GM12878 (cell line): ENCODE results near the gene TRAF2. TPM values are rescaled to one million over a fixed set of nuclear protein-coding genes. Genes with fewer than 3 reads are reported as not detected.

Experiments
- ATAC-seq: fragments of 200-7000 bp; cut with Tn5 transposase; 3 replicates; pipeline ENCODE4 v1.9.1; 2020; ENCODE audit warnings: mild to moderate bottlenecking, moderate library complexity
- BruUV-seq: library from RNA; stranded (reverse); fragments of 400-500 nt; replicated peaks from 2 replicates; lab custom pipeline; 2021; lab: Mats Ljungman, UMichigan
- CTCF ChIA-PET: fragments of 300-600 bp; sonication (Branson Sonifier 250); formaldehyde crosslinking; extraction: SDS; loops from one replicate; lab custom pipeline; 2021; ENCODE audit warnings: inconsistent platforms; lab: Yijun Ruan, JAX
- POLR2A ChIA-PET: fragments of 350-600 bp; formaldehyde crosslinking; extraction: SDS; loops from one replicate; lab custom pipeline; 2021; ENCODE audit warnings: inconsistent platforms; lab: Charles Lee
- RAD21 ChIA-PET: fragments of 300-600 bp; sonication (Branson Sonifier 250); formaldehyde crosslinking; loops from one replicate; lab custom pipeline; 2023; ENCODE audit warnings: antibody characterized with exemption; ENCODE audit not compliant: unreplicated experiment; lab: Charles Lee
- SMC1A ChIA-PET: fragments of 300-600 bp; sonication (Branson Sonifier 250); formaldehyde crosslinking; loops from one replicate; lab custom pipeline; 2023; ENCODE audit not compliant: unreplicated experiment, uncharacterized antibody; lab: Charles Lee
- DNase-seq: peaks from one replicate; pipeline ENCODE4 v3.0.0-alpha.2; 2011; ENCODE audit warnings: low read depth, low spot score
- FAIRE-seq: peaks from 3 replicates; lab custom pipeline; 2011; peaks lifted over from hg19 to GRCh38; lab: Jason Lieb, UNC
- H2AFZ ChIP-seq: 2 replicates; pipeline ENCODE4 v1.6.0; 2011; ENCODE audit warnings: low read depth, low read length, control low read depth; ENCODE audit not compliant: control insufficient read depth
- H3K27ac ChIP-seq: 2 replicates; pipeline ENCODE4 v1.5.1; 2011; ENCODE audit warnings: control low read depth; ENCODE audit not compliant: control insufficient read depth, insufficient read depth
- H3K27me3 ChIP-seq, 2 experiments: replicated peaks in 1 of 2; 2 replicates each; pipeline versions ENCODE4 v1.6.0 to v1.6.1; 2011; ENCODE audit warnings: low read length in 1 of 2; ENCODE audit not compliant: control insufficient read depth in 2 of 2, insufficient read depth in 2 of 2
- H3K36me3 ChIP-seq, 2 experiments: 2 replicates each; pipeline ENCODE4 v1.5.1; 2011; ENCODE audit warnings: low read length in 1 of 2; ENCODE audit not compliant: control insufficient read depth in 2 of 2, insufficient read depth in 2 of 2
- H3K4me1 ChIP-seq: 2 replicates; pipeline ENCODE4 v1.6.1; 2011; ENCODE audit warnings: mild to moderate bottlenecking, low read length, moderate library complexity, mixed read lengths; ENCODE audit not compliant: control insufficient read depth, insufficient read depth
- H3K4me2 ChIP-seq: 2 replicates; pipeline ENCODE4 v1.6.0; 2011; ENCODE audit warnings: control low read depth; ENCODE audit not compliant: control insufficient read depth, insufficient read depth
- H3K4me3 ChIP-seq: fragments of 200-600 bp; sonication (generic); 2 replicates; pipeline ENCODE4 v1.5.1; 2016
- H3K79me2 ChIP-seq: 2 replicates; pipeline ENCODE4 v1.6.0; 2011; ENCODE audit warnings: low read length; ENCODE audit not compliant: control insufficient read depth, insufficient read depth
- H3K9ac ChIP-seq: 2 replicates; pipeline ENCODE4 v1.8.0; 2011; ENCODE audit warnings: low read length, control low read depth, mixed read lengths; ENCODE audit not compliant: control insufficient read depth, insufficient read depth
- H3K9me3 ChIP-seq: replicated peaks from 3 replicates; pipeline ENCODE4 v1.5.1; 2011; ENCODE audit warnings: mild to moderate bottlenecking, low read length; ENCODE audit not compliant: control insufficient read depth, insufficient read depth
- H4K20me1 ChIP-seq: 2 replicates; pipeline ENCODE4 v1.6.0; 2011; ENCODE audit not compliant: control insufficient read depth, insufficient read depth
- CEBPZ ChIP-seq: fragments of 150-350 bp; IDR thresholded peaks from 2 replicates; pipeline ENCODE4 v1.6.1; 2016; ENCODE audit warnings: low read depth, low read length
- NR2C2 ChIP-seq: IDR thresholded peaks from 2 replicates; pipeline ENCODE4 v1.6.1; 2011; ENCODE audit warnings: borderline replicate concordance, low read depth; ENCODE audit not compliant: control insufficient read depth, insufficient read length
- SMAD1 ChIP-seq: fragments of 450-650 bp; IDR thresholded peaks from 2 replicates; pipeline ENCODE4 v1.6.1; 2018; ENCODE audit warnings: mild to moderate bottlenecking, low read depth; ENCODE audit not compliant: partially characterized antibody
- WGBS: methylation state at CpG from one replicate; pipeline ENCODE4 v1.1.6; 2016; ENCODE audit warnings: low lambda C conversion rate; ENCODE audit not compliant: insufficient replicate concordance, insufficient coverage; ENCODE audit errors: missing lambda C conversion rate; 5-methylcytosine and 5-hydroxymethylcytosine counted together
- in situ Hi-C: fragments of 300-500 bp; cut with MboI; formaldehyde crosslinking; loops from 9 replicates; pipeline ENCODE4 v1.14.3; 2018; ENCODE audit warnings: mixed read lengths
- intact Hi-C: fragments of 100-400 bp; cut with micrococcal nuclease; formaldehyde crosslinking; loops from one replicate; pipeline ENCODE4 v1.14.2; 2022; ENCODE audit not compliant: unreplicated experiment
- polyA plus RNA-seq, 11 experiments: library from polyadenylated mRNA; depleted of rRNA in 4 of 11; unstranded in 6 of 11; stranded (reverse) in 5 of 11; fragments of >200 nt; fragmentation: Nextera tagmentation in 4 of 11; fragmentation: Illumina TruSeq in 1 of 11; extraction: Ambion mirVana in 4 of 11; extraction: Trizol in 1 of 11; gene quantifications; 1 replicate in 1 of 11; 2 replicates in 10 of 11; pipeline versions ENCODE4 v1.2.1 to v1.2.3, GENCODE V29; 2011 to 2016; ENCODE audit warnings: inconsistent platforms in 2 of 11, missing spikeins in 2 of 11, low read depth in 1 of 11
- total RNA-seq, 4 experiments: library from RNA; depleted of rRNA in 3 of 4; stranded (reverse); fragments of >200 nt in 3 of 4; fragmentation: Illumina TruSeq in 1 of 4; extraction: Trizol in 1 of 4; gene quantifications; 2 replicates each; pipeline versions ENCODE4 v1.2.1 to v1.2.3, GENCODE V29; 2013 to 2021
- TF ChIP-seq, protein P1 (sequence below): IDR thresholded peaks from 2 replicates; pipeline ENCODE4 v1.6.1; 2011; ENCODE audit warnings: low read depth, mild to moderate bottlenecking, low read length, moderate library complexity, borderline replicate concordance; ENCODE audit errors: extremely low read depth
- TF ChIP-seq, protein P2 (sequence below): fragments of 450-650 bp; conservative IDR thresholded peaks from 2 replicates; pipeline ENCODE4 v1.6.1; 2017; ENCODE audit warnings: mild to moderate bottlenecking, moderate library complexity
- TF ChIP-seq, protein P3 (sequence below): fragments of 450-650 bp; IDR thresholded peaks from 2 replicates; pipeline ENCODE4 v1.6.1; 2017; ENCODE audit warnings: mild to moderate bottlenecking, low read depth, inconsistent platforms; ENCODE audit not compliant: poor library complexity, severe bottlenecking
- TF ChIP-seq, protein P4 (sequence below): fragments of 450-650 bp; IDR thresholded peaks from 2 replicates; pipeline ENCODE4 v1.6.1; 2018; ENCODE audit warnings: borderline replicate concordance, mild to moderate bottlenecking; ENCODE audit not compliant: partially characterized antibody

TRAF2 gene
- total and polyA plus RNA-seq, 10 of the 15 experiments (the other 5 are each of a cell fraction or from before 2014, with no cell fraction given), result 0.34 to 39.5 (median 18.7) TPM

DNA sequence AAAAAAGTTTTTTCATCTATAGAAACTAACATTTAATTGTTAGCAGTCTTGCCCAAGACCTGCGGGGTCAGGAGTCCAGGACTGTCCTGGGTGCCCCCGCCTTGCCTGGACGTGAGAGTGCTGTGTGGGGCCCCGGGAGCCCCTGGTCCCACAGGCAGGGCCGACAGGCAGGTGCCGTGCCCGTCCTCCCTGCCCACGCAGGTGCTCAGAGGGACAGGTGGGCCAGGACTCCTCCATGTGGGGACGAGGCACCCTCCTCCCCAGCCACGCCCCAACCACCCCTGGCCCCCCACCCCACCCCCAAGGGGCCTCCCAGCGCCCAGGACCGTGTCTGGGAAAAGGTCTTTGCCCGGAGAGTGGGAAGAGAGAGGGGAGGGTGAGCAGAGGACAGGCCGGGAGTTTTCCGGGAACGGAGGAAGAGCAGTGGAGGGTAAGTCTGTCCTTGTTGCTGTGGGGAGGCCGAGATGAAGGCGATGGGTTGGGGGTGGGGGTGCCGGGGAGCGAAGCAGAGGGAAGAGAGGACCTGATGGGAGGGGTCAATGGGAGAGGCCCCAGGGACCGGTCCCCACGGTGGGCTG lies 63.0 kb downstream of the TRAF2 start:
- in situ Hi-C loops (loop anchor here (5.0 kb wide), 1 partner anchor 88 kb away; no protein-coding TSS in a partner anchor), intact Hi-C loops (loop anchor here (10.0 kb wide), 1 partner anchor 155 kb away; the partner anchor contains the start of genes CCDC183 and TMEM141)
- SMC1A ChIA-PET, result interaction anchor here (1.0 kb wide), 1 partner anchor 85 kb away, joined by 7 read pairs; no protein-coding TSS in a partner anchor
- ATAC-seq (peak; percentile 12; the same call in 2 of the 3 replicates), DNase-seq (no peak), FAIRE-seq (no peak)
- Histone ChIP-seq H3K36me3 (no peaks in the 10 kb centered on the region), H3K9me3 (no peaks in the 10 kb centered on the region), H3K4me1 (peaks cover 10% of the 10 kb centered on the region), H2AFZ (peak overlapping the region; percentile 97), H3K79me2 (peaks cover under 1% of the 10 kb centered on the region; the same call in 1 of the 2 replicates), H3K27ac (peak overlapping the region; percentile 53), H3K4me3 (peak overlapping the region; percentile 77; the same call in 1 of the 2 replicates), H3K9ac (peak overlapping the region; percentile 62), H3K4me2 (peak overlapping the region; percentile 98), H3K27me3 (no peaks in the 10 kb centered on the region), H4K20me1 (no peaks in the 10 kb centered on the region)
- POLR2A ChIA-PET, result interaction anchor here (0.7 to 3.0 kb wide), 4 partner anchors 43 to 274 kb away, joined by 3 to 19 read pairs (median 4); partner anchors contain the start of gene PAXX
- WGBS, result 18% methylated on average over 18 of the region's 22 CpGs
- CTCF ChIA-PET, result interaction anchor here (1.0 to 3.5 kb wide), 4 partner anchors 81 to 114 kb away, joined by 3 to 163 read pairs (median 39); partner anchors contain the start of genes ABCA2 and FUT7
- no TSS peak for BruUV-seq
- RAD21 ChIA-PET, result interaction anchor here (1.0 kb wide), 1 partner anchor 86 kb away, joined by 9 read pairs; no protein-coding TSS in a partner anchor
- no peak for TF ChIP-seq CEBPZ
- TF ChIP-seq, protein P1, sequence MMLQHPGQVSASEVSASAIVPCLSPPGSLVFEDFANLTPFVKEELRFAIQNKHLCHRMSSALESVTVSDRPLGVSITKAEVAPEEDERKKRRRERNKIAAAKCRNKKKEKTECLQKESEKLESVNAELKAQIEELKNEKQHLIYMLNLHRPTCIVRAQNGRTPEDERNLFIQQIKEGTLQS, result no peak
- TF ChIP-seq, protein P2, sequence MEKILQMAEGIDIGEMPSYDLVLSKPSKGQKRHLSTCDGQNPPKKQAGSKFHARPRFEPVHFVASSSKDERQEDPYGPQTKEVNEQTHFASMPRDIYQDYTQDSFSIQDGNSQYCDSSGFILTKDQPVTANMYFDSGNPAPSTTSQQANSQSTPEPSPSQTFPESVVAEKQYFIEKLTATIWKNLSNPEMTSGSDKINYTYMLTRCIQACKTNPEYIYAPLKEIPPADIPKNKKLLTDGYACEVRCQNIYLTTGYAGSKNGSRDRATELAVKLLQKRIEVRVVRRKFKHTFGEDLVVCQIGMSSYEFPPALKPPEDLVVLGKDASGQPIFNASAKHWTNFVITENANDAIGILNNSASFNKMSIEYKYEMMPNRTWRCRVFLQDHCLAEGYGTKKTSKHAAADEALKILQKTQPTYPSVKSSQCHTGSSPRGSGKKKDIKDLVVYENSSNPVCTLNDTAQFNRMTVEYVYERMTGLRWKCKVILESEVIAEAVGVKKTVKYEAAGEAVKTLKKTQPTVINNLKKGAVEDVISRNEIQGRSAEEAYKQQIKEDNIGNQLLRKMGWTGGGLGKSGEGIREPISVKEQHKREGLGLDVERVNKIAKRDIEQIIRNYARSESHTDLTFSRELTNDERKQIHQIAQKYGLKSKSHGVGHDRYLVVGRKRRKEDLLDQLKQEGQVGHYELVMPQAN, result no peak; the same call in 1 of the 2 replicates
- no peak for TF ChIP-seq SMAD1
- no peak for TF ChIP-seq NR2C2
- TF ChIP-seq, protein P3, sequence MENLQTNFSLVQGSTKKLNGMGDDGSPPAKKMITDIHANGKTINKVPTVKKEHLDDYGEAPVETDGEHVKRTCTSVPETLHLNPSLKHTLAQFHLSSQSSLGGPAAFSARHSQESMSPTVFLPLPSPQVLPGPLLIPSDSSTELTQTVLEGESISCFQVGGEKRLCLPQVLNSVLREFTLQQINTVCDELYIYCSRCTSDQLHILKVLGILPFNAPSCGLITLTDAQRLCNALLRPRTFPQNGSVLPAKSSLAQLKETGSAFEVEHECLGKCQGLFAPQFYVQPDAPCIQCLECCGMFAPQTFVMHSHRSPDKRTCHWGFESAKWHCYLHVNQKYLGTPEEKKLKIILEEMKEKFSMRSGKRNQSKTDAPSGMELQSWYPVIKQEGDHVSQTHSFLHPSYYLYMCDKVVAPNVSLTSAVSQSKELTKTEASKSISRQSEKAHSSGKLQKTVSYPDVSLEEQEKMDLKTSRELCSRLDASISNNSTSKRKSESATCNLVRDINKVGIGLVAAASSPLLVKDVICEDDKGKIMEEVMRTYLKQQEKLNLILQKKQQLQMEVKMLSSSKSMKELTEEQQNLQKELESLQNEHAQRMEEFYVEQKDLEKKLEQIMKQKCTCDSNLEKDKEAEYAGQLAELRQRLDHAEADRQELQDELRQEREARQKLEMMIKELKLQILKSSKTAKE, result no peak
- TF ChIP-seq, protein P4, sequence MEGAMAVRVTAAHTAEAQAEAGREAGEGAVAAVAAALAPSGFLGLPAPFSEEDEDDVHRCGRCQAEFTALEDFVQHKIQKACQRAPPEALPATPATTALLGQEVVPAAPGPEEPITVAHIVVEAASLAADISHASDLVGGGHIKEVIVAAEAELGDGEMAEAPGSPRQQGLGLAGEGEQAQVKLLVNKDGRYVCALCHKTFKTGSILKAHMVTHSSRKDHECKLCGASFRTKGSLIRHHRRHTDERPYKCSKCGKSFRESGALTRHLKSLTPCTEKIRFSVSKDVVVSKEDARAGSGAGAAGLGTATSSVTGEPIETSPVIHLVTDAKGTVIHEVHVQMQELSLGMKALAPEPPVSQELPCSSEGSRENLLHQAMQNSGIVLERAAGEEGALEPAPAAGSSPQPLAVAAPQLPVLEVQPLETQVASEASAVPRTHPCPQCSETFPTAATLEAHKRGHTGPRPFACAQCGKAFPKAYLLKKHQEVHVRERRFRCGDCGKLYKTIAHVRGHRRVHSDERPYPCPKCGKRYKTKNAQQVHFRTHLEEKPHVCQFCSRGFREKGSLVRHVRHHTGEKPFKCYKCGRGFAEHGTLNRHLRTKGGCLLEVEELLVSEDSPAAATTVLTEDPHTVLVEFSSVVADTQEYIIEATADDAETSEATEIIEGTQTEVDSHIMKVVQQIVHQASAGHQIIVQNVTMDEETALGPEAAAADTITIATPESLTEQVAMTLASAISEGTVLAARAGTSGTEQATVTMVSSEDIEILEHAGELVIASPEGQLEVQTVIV, result no peak
